ENCODE measurements around the gene GNAI2.

GRCh38 chr3:50279255-50280016 lies 43.4 kb downstream of the GNAI2 start:
- TF ChIP-seq CTCF (IDR thresholded peaks at IDR 0.05) (no peak), POLR2A (IDR thresholded peaks at IDR 0.05) (no peak)
